Suprapubic skin (tissue), 4 donors: ENCODE results near the gene COL5A3. TPM values are rescaled to one million over a fixed set of nuclear protein-coding genes. Genes with fewer than 3 reads are reported as not detected.

ENCODE experiments used
- DNase-seq, 2 donors: peaks; one replicate each; pipeline ENCODE4 v3.0.0-alpha.2; 2019; ENCODE audit warnings: low spot score in 2 of 2
- H3K27ac ChIP-seq: fragments of 200-600 bp; sonication (generic); one replicate; pipeline ENCODE4 v1.5.1; 2019
- H3K27me3 ChIP-seq: fragments of 200-600 bp; sonication (generic); one replicate; pipeline ENCODE4 v1.5.1; 2019
- H3K36me3 ChIP-seq: fragments of 200-600 bp; sonication (generic); one replicate; pipeline ENCODE4 v1.5.1; 2019
- H3K4me1 ChIP-seq: fragments of 200-600 bp; sonication (generic); one replicate; pipeline ENCODE4 v1.5.1; 2019
- H3K4me3 ChIP-seq: fragments of 200-600 bp; sonication (generic); one replicate; pipeline ENCODE4 v1.5.1; 2019; ENCODE audit warnings: mild to moderate bottlenecking
- H3K9me3 ChIP-seq: fragments of 200-600 bp; sonication (generic); one replicate; pipeline ENCODE4 v1.5.1; 2019
- CTCF ChIP-seq, 2 donors: fragments of 200-600 bp in 1 of 2; fragments of 450-650 bp in 1 of 2; sonication (generic) in 1 of 2; IDR thresholded peaks; one replicate each; pipeline ENCODE4 v1.5.1; 2016 to 2019; ENCODE audit warnings: antibody characterized with exemption in 2 of 2, mild to moderate bottlenecking in 1 of 2, moderate library complexity in 1 of 2
- EP300 ChIP-seq: sonication (generic); formaldehyde crosslinking; IDR thresholded peaks from one replicate; pipeline ENCODE4 v1.6.1; 2017; ENCODE audit warnings: antibody characterized with exemption
- POLR2A ChIP-seq, 2 donors: fragments of 450-650 bp; IDR thresholded peaks; one replicate each; pipeline ENCODE4 v1.6.1; 2017; ENCODE audit warnings: antibody characterized with exemption in 2 of 2, mild to moderate bottlenecking in 2 of 2, moderate library complexity in 2 of 2
- POLR2AphosphoS5 ChIP-seq, 3 donors: sonication (generic); formaldehyde crosslinking; IDR thresholded peaks; one replicate each; pipeline ENCODE4 v1.6.1; 2017; ENCODE audit warnings: antibody characterized with exemption in 3 of 3
- WGBS: methylation state at CpG from one replicate; pipeline ENCODE4 v1.1.5; 2018; 5-methylcytosine and 5-hydroxymethylcytosine counted together
- total RNA-seq, 4 donors: library from RNA; depleted of rRNA; stranded (reverse); fragments of >200 nt; gene quantifications; one replicate each; pipeline ENCODE4 v1.1.0, GENCODE V29; 2016

COL5A3 gene
- total RNA-seq, 4 donors from 2014 or later: 13.4 to 30.6 (median 18.8) TPM

GRCh38 chr19:9991425-9992191, 18.7 kb downstream of the COL5A3 start:
- Histone ChIP-seq H3K27me3 (no peaks in the 10 kb centered on the region), H3K9me3 (no peaks in the 10 kb centered on the region), H3K4me3 (no peak overlapping the region), H3K36me3 (peaks cover 62% of the 10 kb centered on the region), H3K27ac (no peak overlapping the region), H3K4me1 (peaks cover 5% of the 10 kb centered on the region)
- DNase-seq: no peak
- no peak for TF ChIP-seq CTCF (IDR thresholded peaks at IDR 0.05)
- no peak for TF ChIP-seq POLR2AphosphoS5 (IDR thresholded peaks at IDR 0.05)
- no peak for TF ChIP-seq EP300
- no peak for TF ChIP-seq POLR2A (IDR thresholded peaks at IDR 0.05)
- whole genome bisulfite sequencing: 84% methylated on average over 11 of the region's 11 CpGs

- TF ChIP-seq POLR2AphosphoS5 (IDR thresholded peaks at IDR 0.05): no peak
- no peak for TF ChIP-seq CTCF (IDR thresholded peaks at IDR 0.05)
- no peak for TF ChIP-seq EP300
- TF ChIP-seq POLR2A (IDR thresholded peaks at IDR 0.05): no peak
- no peaks in the 10 kb centered on the region for H3K27me3 ChIP-seq
- 85% methylated on average over 3 of the region's 3 CpGs for WGBS
- H3K4me3 ChIP-seq: no peak overlapping the region
- H3K9me3 ChIP-seq: no peaks in the 10 kb centered on the region
- peaks cover 58% of the 10 kb centered on the region for H3K36me3 ChIP-seq
- H3K4me1 ChIP-seq: peaks cover 9% of the 10 kb centered on the region
- no peak overlapping the region for H3K27ac ChIP-seq
- DNase-seq: no peak
Observed at GRCh38 chr19:9989504-9989903, 20.8 kb downstream of the COL5A3 start.

- Histone ChIP-seq H3K4me1 (peaks cover 9% of the 10 kb centered on the region), H3K36me3 (peaks cover 44% of the 10 kb centered on the region), H3K27ac (no peak overlapping the region), H3K9me3 (no peaks in the 10 kb centered on the region), H3K4me3 (no peak overlapping the region), H3K27me3 (no peaks in the 10 kb centered on the region)
- TF ChIP-seq POLR2AphosphoS5 (IDR thresholded peaks at IDR 0.05) (no peak), POLR2A (IDR thresholded peaks at IDR 0.05) (no peak), CTCF (IDR thresholded peaks at IDR 0.05) (no peak), EP300 (no peak)
- 49% methylated on average over 8 of the region's 8 CpGs for WGBS
- DNase-seq: no peak
Observed at GRCh38 chr19:9986787-9987281, 23.5 kb downstream of the COL5A3 start.

GRCh38 chr19:9981406-9982260, 28.7 kb downstream of the COL5A3 start:
- TF ChIP-seq POLR2AphosphoS5 (IDR thresholded peaks at IDR 0.05): no peak
- no peak for TF ChIP-seq CTCF (IDR thresholded peaks at IDR 0.05)
- TF ChIP-seq EP300: no peak
- TF ChIP-seq POLR2A (IDR thresholded peaks at IDR 0.05): no peak
- no peak for DNase-seq
- H3K4me3 ChIP-seq: no peak overlapping the region
- H3K36me3 ChIP-seq: peaks cover 44% of the 10 kb centered on the region
- no peaks in the 10 kb centered on the region for H3K9me3 ChIP-seq
- H3K27ac ChIP-seq: no peak overlapping the region
- H3K27me3 ChIP-seq: no peaks in the 10 kb centered on the region
- H3K4me1 ChIP-seq: peaks cover 4% of the 10 kb centered on the region
- WGBS: 85% methylated on average over 8 of the region's 8 CpGs

GRCh38 chr19:9972103-9972502, 38.2 kb downstream of the COL5A3 start:
- H3K27me3 ChIP-seq: no peaks in the 10 kb centered on the region
- no peak for DNase-seq
- 93% methylated on average over 6 of the region's 6 CpGs for WGBS
- TF ChIP-seq POLR2AphosphoS5 (IDR thresholded peaks at IDR 0.05) (no peak), POLR2A (IDR thresholded peaks at IDR 0.05) (no peak), CTCF (IDR thresholded peaks at IDR 0.05) (no peak), EP300 (no peak)
- no peaks in the 10 kb centered on the region for H3K9me3 ChIP-seq
- peaks cover 59% of the 10 kb centered on the region for H3K36me3 ChIP-seq
- H3K4me3 ChIP-seq: no peak overlapping the region
- no peaks in the 10 kb centered on the region for H3K4me1 ChIP-seq
- H3K27ac ChIP-seq: no peak overlapping the region
